ENCODE results near the gene CACNA2D4. TPM values are rescaled to one million over a fixed set of nuclear protein-coding genes. Genes with fewer than 3 reads are reported as not detected.

Gene CACNA2D4
- total and polyA plus RNA-seq, 2 donors (not counting 3 experiments of a cell fraction or from before 2014, with no cell fraction given), result 0.58 to 0.73 TPM

GRCh38 chr12:1865284-1865866 is 53.1 kb downstream of the CACNA2D4 start:
- H3K9ac ChIP-seq (replicated peaks; ENCODE audit: extremely low read depth, insufficient read depth, low read length), result no peak overlapping the region
- no peaks in the 10 kb centered on the region for H3K9me1 ChIP-seq (replicated peaks; ENCODE audit: control insufficient read depth, extremely low read depth, insufficient read depth, low read length)
- H3K4me3 ChIP-seq (replicated peaks in 1 of 3; ENCODE audit: insufficient read depth in 1 of 3, low read depth in 1 of 3, low read length in 3 of 3), result no peak overlapping the region
- ChIA-PET POLR2A (no interaction called here), CTCF (no interaction called here)
- intact Hi-C loops (cut with micrococcal nuclease), result no loop called here
- no peaks in the 10 kb centered on the region for H3K79me2 ChIP-seq (ENCODE audit: control insufficient read depth, insufficient read depth, low read length)
- DNase-seq (ENCODE audit: low read depth, low spot score) (no peak), FAIRE-seq (no peak)
- no peaks in the 10 kb centered on the region for H3K9me3 ChIP-seq (replicated peaks; ENCODE audit: control insufficient read depth, insufficient read depth, low read length)
- no peaks in the 10 kb centered on the region for H3K36me3 ChIP-seq (ENCODE audit: control insufficient read depth in 2 of 2, extremely low read depth in 1 of 2, insufficient read depth in 2 of 2, low read length in 2 of 2)
- no TSS peak for BruUV-seq (replicated peaks)
- no peak for TF ChIP-seq MYC (IDR thresholded peaks at IDR 0.05; ENCODE audit: low read depth, low read length)
- TF ChIP-seq FOS (IDR thresholded peaks at IDR 0.05; ENCODE audit: borderline replicate concordance, insufficient read depth, low read length), result no peak
- no peak for TF ChIP-seq JUN (IDR thresholded peaks at IDR 0.05; ENCODE audit: borderline replicate concordance, insufficient read depth, insufficient read length, low read depth)
- no peak for TF ChIP-seq CTCF (IDR thresholded peaks at IDR 0.05; ENCODE audit: extremely low read depth in 1 of 2, insufficient read depth in 1 of 2, low read depth in 1 of 2, low read length in 2 of 2)
- no peak for TF ChIP-seq POLR2A (IDR thresholded peaks at IDR 0.05; ENCODE audit: low read depth, low read length)
- no peak overlapping the region for H3K4me2 ChIP-seq (ENCODE audit: insufficient read depth, low read length)
- no peaks in the 10 kb centered on the region for H4K20me1 ChIP-seq (replicated peaks; ENCODE audit: control insufficient read depth, extremely low read depth, insufficient read depth, low read length)
- H3K27ac ChIP-seq (ENCODE audit: insufficient read depth, low read depth, low read length), result no peak overlapping the region
- no peaks in the 10 kb centered on the region for H3K4me1 ChIP-seq (ENCODE audit: control insufficient read depth, extremely low read depth, insufficient read depth, low read length)
- peaks cover 0 to 4% of the 10 kb centered on the region in 2 experiments for H3K27me3 ChIP-seq (ENCODE audit: control insufficient read depth in 2 of 2, insufficient read depth in 2 of 2, low read length in 2 of 2)
- dilution Hi-C loops (cut with MboI; ENCODE audit: extremely low pct_ligation_motif_present, low sequenced_read_pairs), result no loop called here
- H2AFZ ChIP-seq (ENCODE audit: low read depth, low read length), result no peak overlapping the region

GRCh38 chr12:1864867-1865266 is 53.6 kb downstream of the CACNA2D4 start:
- Histone ChIP-seq H3K79me2 (ENCODE audit: control insufficient read depth, insufficient read depth, low read length) (no peaks in the 10 kb centered on the region), H4K20me1 (replicated peaks; ENCODE audit: control insufficient read depth, extremely low read depth, insufficient read depth, low read length) (no peaks in the 10 kb centered on the region), H2AFZ (ENCODE audit: low read depth, low read length) (no peak overlapping the region), H3K9me1 (replicated peaks; ENCODE audit: control insufficient read depth, extremely low read depth, insufficient read depth, low read length) (no peaks in the 10 kb centered on the region), H3K27me3 (ENCODE audit: control insufficient read depth in 2 of 2, insufficient read depth in 2 of 2, low read length in 2 of 2) (peaks cover 0 to 4% of the 10 kb centered on the region in 2 experiments), H3K4me1 (ENCODE audit: control insufficient read depth, extremely low read depth, insufficient read depth, low read length) (no peaks in the 10 kb centered on the region), H3K4me3 (replicated peaks in 1 of 3; ENCODE audit: insufficient read depth in 1 of 3, low read depth in 1 of 3, low read length in 3 of 3) (no peak overlapping the region), H3K36me3 (ENCODE audit: control insufficient read depth in 2 of 2, extremely low read depth in 1 of 2, insufficient read depth in 2 of 2, low read length in 2 of 2) (no peaks in the 10 kb centered on the region), H3K4me2 (ENCODE audit: insufficient read depth, low read length) (no peak overlapping the region), H3K9ac (replicated peaks; ENCODE audit: extremely low read depth, insufficient read depth, low read length) (no peak overlapping the region), H3K27ac (ENCODE audit: insufficient read depth, low read depth, low read length) (no peak overlapping the region), H3K9me3 (replicated peaks; ENCODE audit: control insufficient read depth, insufficient read depth, low read length) (no peaks in the 10 kb centered on the region)
- no TSS peak for BruUV-seq (replicated peaks)
- DNase-seq (ENCODE audit: low read depth, low spot score), result no peak
- FAIRE-seq, result no peak
- POLR2A ChIA-PET, result no interaction called here
- intact Hi-C loops (cut with micrococcal nuclease) (no loop called here), dilution Hi-C loops (cut with MboI; ENCODE audit: extremely low pct_ligation_motif_present, low sequenced_read_pairs) (no loop called here)
- CTCF ChIA-PET, result no interaction called here
- no peak for TF ChIP-seq CTCF (IDR thresholded peaks at IDR 0.05; ENCODE audit: extremely low read depth in 1 of 2, insufficient read depth in 1 of 2, low read depth in 1 of 2, low read length in 2 of 2)

All from endothelial cell of umbilical vein (primary cell).